Uterus (tissue), 2 donors: ENCODE results near the gene SEPHS2.

Experiments
- CTCF ChIP-seq, 4 experiments: fragments of 200-600 bp in 2 of 4; fragments of 450-650 bp in 2 of 4; sonication (generic) in 2 of 4; IDR thresholded peaks; one replicate each; pipeline ENCODE4 v1.5.1; 2016 to 2019; ENCODE audit warnings: antibody characterized with exemption in 4 of 4, mild to moderate bottlenecking in 2 of 4, moderate library complexity in 1 of 4
- POLR2A ChIP-seq, 2 donors: fragments of 450-650 bp; IDR thresholded peaks; one replicate each; pipeline ENCODE4 v1.6.1; 2016; ENCODE audit warnings: antibody characterized with exemption in 2 of 2, mild to moderate bottlenecking in 1 of 2, moderate library complexity in 1 of 2

- no peak for TF ChIP-seq CTCF (IDR thresholded peaks at IDR 0.05)
- no peak for TF ChIP-seq POLR2A (IDR thresholded peaks at IDR 0.05)
These were observed 596 bp downstream of the SEPHS2 start for GRCh38 chr16:30445149-30445407.
